Trophoblast cell (in vitro differentiated cells and primary cell): ENCODE measurements around the gene CCDC74B.
"Not testable (repeated sequence)": the region's sequence is repeated elsewhere in the genome, so short reads cannot be mapped to it uniquely, and the experiment has no call there.

Source experiments
- DNase-seq, 2 donors: peaks; one replicate each; pipeline ENCODE4 v3.0.0-alpha.2; 2016
- H2AFZ ChIP-seq: 2 replicates; pipeline ENCODE4 v1.6.1; 2013; ENCODE audit warnings: low read length, moderate library complexity, mild to moderate bottlenecking; ENCODE audit not compliant: insufficient read depth, poor library complexity
- H2AK5ac ChIP-seq: 2 replicates; pipeline ENCODE4 v1.6.1; 2013; ENCODE audit warnings: mild to moderate bottlenecking, low read length
- H2BK120ac ChIP-seq: 2 replicates; pipeline ENCODE4 v1.6.1; 2013; ENCODE audit warnings: low read length, mild to moderate bottlenecking, moderate library complexity; ENCODE audit not compliant: insufficient read depth, poor library complexity
- H2BK12ac ChIP-seq: 2 replicates; pipeline ENCODE4 v1.6.1; 2013; ENCODE audit warnings: mild to moderate bottlenecking, low read length, moderate library complexity
- H2BK5ac ChIP-seq: 2 replicates; pipeline ENCODE4 v1.6.1; 2013; ENCODE audit warnings: low read length, low read depth, moderate library complexity, mild to moderate bottlenecking; ENCODE audit not compliant: poor library complexity
- H3K14ac ChIP-seq: 2 replicates; pipeline ENCODE4 v1.6.1; 2013; ENCODE audit warnings: mild to moderate bottlenecking, low read length
- H3K18ac ChIP-seq: 2 replicates; pipeline ENCODE4 v1.6.1; 2013; ENCODE audit warnings: mild to moderate bottlenecking, low read length
- H3K23ac ChIP-seq: 2 replicates; pipeline ENCODE4 v1.6.1; 2013; ENCODE audit warnings: low read length
- H3K27ac ChIP-seq: 2 replicates; pipeline ENCODE4 v1.5.1; 2013; ENCODE audit warnings: low read depth, mild to moderate bottlenecking, inconsistent platforms, low read length, moderate library complexity
- H3K27me3 ChIP-seq: 2 replicates; pipeline ENCODE4 v1.6.1; 2013; ENCODE audit warnings: inconsistent platforms, mild to moderate bottlenecking, low read length, moderate library complexity; ENCODE audit not compliant: insufficient read depth
- H3K36me3 ChIP-seq, 2 experiments: 1 replicate in 1 of 2; 2 replicates in 1 of 2; pipeline ENCODE4 v1.6.1; 2013; ENCODE audit warnings: low read length in 2 of 2, mild to moderate bottlenecking in 2 of 2, moderate library complexity in 1 of 2; ENCODE audit not compliant: insufficient read depth in 2 of 2, control insufficient read depth in 1 of 2
- H3K4ac ChIP-seq: 2 replicates; pipeline ENCODE4 v1.6.1; 2013; ENCODE audit warnings: low read depth, mild to moderate bottlenecking, low read length, moderate library complexity
- H3K4me1 ChIP-seq, 2 experiments: 1 replicate in 1 of 2; 2 replicates in 1 of 2; pipeline ENCODE4 v1.6.1; 2013; ENCODE audit warnings: low read length in 2 of 2, mild to moderate bottlenecking in 2 of 2, moderate library complexity in 1 of 2; ENCODE audit not compliant: insufficient read depth in 2 of 2, control insufficient read depth in 1 of 2
- H3K4me2 ChIP-seq: 2 replicates; pipeline ENCODE4 v1.6.1; 2013; ENCODE audit warnings: inconsistent platforms, mild to moderate bottlenecking, low read length, moderate library complexity
- H3K4me3 ChIP-seq: 2 replicates; pipeline ENCODE4 v1.5.1; 2013; ENCODE audit warnings: mild to moderate bottlenecking, low read depth, low read length, inconsistent platforms
- H3K79me1 ChIP-seq: one replicate; pipeline ENCODE4 v1.6.1; 2013; ENCODE audit warnings: low read length
- H3K79me2 ChIP-seq: 2 replicates; pipeline ENCODE4 v1.6.1; 2013; ENCODE audit warnings: low read length, mild to moderate bottlenecking; ENCODE audit not compliant: control insufficient read depth, insufficient read depth, poor library complexity
- H3K9ac ChIP-seq: 2 replicates; pipeline ENCODE4 v1.6.1; 2013; ENCODE audit warnings: mild to moderate bottlenecking, low read length
- H3K9me3 ChIP-seq: 2 replicates; pipeline ENCODE4 v1.6.1; 2013; ENCODE audit warnings: low read depth, mild to moderate bottlenecking, control low read depth, inconsistent platforms, low read length; ENCODE audit not compliant: insufficient read depth
- H4K12ac ChIP-seq: 2 replicates; pipeline ENCODE4 v1.6.1; 2013; ENCODE audit warnings: low read depth, mild to moderate bottlenecking, low read length, moderate library complexity
- H4K8ac ChIP-seq: 2 replicates; pipeline ENCODE4 v1.6.1; 2013; ENCODE audit warnings: low read depth, mild to moderate bottlenecking, low read length, moderate library complexity
- H4K91ac ChIP-seq: one replicate; pipeline ENCODE4 v1.6.1; 2013; ENCODE audit warnings: low read depth, mild to moderate bottlenecking, low read length, moderate library complexity
- WGBS: extraction: QIAGEN DNeasy Blood & Tissue Kit; methylation state at CpG from one replicate; pipeline ENCODE4 v1.1.7; 2013; ENCODE audit warnings: missing lambda C conversion rate; ENCODE audit not compliant: insufficient read length, insufficient coverage; ENCODE audit errors: extremely low coverage; 5-methylcytosine and 5-hydroxymethylcytosine counted together

The CCDC74B gene

DNA sequence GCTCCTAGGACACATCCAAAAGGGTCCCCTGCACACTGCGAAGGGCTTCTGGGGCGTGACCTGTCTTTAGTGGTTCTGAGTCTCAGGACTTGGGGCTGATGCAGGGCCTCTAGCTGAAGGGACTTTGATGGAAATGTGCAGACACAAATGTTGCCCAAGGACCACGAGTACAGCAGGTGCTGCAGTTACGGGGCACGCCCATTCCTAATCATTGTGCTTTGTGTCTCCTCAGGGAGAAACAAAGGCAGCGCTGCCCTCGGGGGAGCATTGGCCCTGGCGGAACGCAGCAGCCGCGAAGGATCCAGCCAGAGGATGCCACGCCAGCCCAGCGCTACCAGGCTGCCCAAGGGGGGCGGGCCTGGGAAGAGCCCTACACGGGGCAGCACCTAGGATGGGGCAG lies 45.3 kb upstream of the CCDC74B start:
- Histone ChIP-seq H2AFZ (no peak overlapping the region), H3K4me1 (no peaks in the 10 kb centered on the region), H3K23ac (no peak overlapping the region), H2BK5ac (no peak overlapping the region), H4K12ac (no peak overlapping the region), H4K91ac (no peak overlapping the region), H3K4me3 (no peak overlapping the region), H3K18ac (no peak overlapping the region), H2AK5ac (no peak overlapping the region), H3K79me2 (no peaks in the 10 kb centered on the region), H3K9me3 (no peaks in the 10 kb centered on the region), H3K9ac (no peak overlapping the region), H3K4ac (no peak overlapping the region), H3K4me2 (no peak overlapping the region), H3K14ac (no peak overlapping the region), H3K36me3 (peaks cover 0 to 2% of the 10 kb centered on the region in 2 experiments), H3K27me3 (no peaks in the 10 kb centered on the region), H2BK12ac (no peak overlapping the region), H3K79me1 (no peaks in the 10 kb centered on the region), H3K27ac (no peak overlapping the region), H2BK120ac (no peak overlapping the region), H4K8ac (no peak overlapping the region)
- no CpG with 5 or more reads among the region's 15 CpGs for WGBS
- DNase-seq: no peak

DNA sequence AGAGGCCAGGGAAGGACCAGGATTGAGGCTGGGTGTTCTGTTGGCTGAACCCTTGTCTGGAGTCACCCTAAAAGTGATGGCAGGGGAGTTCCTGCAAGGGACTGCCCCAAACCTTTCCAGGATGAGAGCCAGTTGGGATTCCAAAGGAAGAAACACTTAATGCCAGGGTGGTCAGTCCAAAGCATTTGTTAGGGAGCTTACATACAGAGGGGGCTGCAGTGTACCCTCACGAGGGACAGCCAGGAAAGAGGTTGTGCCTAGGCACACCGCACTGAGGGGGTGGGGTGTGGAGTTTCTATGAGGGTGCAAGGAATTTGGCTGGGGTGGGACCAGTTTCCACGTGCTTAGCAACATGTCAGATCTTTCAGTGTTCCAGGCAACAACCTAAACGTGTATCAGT lies 44.0 kb upstream of the CCDC74B start:
- H4K91ac ChIP-seq, H4K8ac ChIP-seq, H3K14ac ChIP-seq, H2AK5ac ChIP-seq, H4K12ac ChIP-seq, H3K4ac ChIP-seq, H2BK5ac ChIP-seq, H3K36me3 ChIP-seq, H3K18ac ChIP-seq, H3K9me3 ChIP-seq, H2BK120ac ChIP-seq, DNase-seq, H3K23ac ChIP-seq, H3K4me3 ChIP-seq, H3K4me1 ChIP-seq, H3K27ac ChIP-seq, H3K79me1 ChIP-seq, H2AFZ ChIP-seq, H3K27me3 ChIP-seq, H3K79me2 ChIP-seq, H3K4me2 ChIP-seq, H3K9ac ChIP-seq, H2BK12ac ChIP-seq: not testable (repeated sequence)
- WGBS: no CpG with 5 or more reads among the region's 4 CpGs

DNA sequence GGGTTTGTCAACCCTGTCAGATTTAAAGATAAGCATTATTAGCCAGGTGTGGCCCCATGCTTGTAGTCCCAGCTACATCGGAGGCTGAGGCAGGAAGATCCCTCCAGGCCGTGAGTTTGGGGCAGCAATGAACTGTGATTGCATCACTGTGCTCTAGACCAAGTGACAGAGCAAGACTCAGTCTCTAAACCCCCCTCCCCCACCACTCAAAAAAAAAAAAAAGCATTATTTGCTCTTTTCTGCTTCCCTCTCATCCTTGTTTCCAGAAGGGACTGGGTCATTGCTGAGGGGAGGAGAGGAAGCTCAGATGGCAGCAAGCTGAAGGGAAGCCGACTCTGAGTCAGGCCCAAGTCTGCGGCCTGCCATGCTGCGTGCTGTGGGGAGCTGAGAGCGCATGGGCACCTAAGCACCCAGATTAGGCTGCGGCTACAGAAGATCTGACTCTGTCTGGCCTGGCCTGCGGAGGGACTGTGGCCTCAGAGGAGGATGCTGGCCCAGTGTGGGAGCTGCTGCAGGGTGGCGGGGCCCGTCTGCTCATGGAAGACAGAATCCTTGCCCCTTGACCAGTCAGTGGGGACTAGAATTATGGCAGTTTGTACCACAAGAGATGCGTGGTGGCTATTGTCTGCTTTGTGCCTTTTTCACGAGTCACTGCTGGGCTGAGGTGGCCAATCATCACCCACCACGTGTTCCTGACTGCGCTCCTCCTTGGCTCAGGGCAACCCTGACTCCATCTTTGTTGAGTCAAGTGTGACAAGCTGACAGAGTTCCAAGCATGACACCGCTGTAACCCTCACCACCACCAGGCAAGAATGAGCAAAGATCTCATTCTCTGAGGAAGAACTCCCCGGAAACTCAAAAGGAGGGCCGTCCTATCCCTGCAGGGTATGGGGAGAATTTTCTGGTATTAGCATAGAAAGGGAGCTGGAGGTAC lies 43.2 kb upstream of the CCDC74B start:
- not testable (repeated sequence) for H3K27me3 ChIP-seq, H4K12ac ChIP-seq, H3K4me1 ChIP-seq, H3K18ac ChIP-seq, H4K91ac ChIP-seq, H2AFZ ChIP-seq, H2AK5ac ChIP-seq, H3K9ac ChIP-seq, H2BK5ac ChIP-seq, H3K79me1 ChIP-seq, H3K79me2 ChIP-seq, H3K4me2 ChIP-seq, H3K9me3 ChIP-seq, DNase-seq, H2BK12ac ChIP-seq, H3K23ac ChIP-seq, H2BK120ac ChIP-seq, H4K8ac ChIP-seq, H3K27ac ChIP-seq, H3K14ac ChIP-seq, H3K4me3 ChIP-seq, H3K4ac ChIP-seq
- peaks cover 11% of the 10 kb centered on the region in 2 experiments for H3K36me3 ChIP-seq
- WGBS: no CpG with 5 or more reads among the region's 17 CpGs

DNA sequence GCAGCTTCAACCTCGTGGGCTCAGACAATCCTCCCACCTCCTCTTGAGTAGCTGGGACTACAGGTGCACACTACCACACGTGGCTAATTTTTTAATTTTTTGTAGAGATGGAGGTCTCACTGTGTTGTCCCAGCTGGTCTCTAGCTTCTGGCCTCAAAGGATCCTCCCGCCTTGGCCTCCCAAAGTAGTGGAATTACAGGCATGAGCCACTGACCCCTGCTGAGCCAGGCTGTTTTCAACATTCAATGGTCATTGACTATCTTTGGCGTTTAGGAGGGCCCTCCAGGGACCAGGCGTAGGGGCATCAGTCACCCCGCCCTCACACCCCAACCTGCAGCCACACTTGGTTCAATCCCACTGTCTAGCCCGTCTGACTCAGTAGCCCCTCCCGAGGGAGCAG lies 42.4 kb upstream of the CCDC74B start:
- Histone ChIP-seq H4K12ac (no peak overlapping the region), H4K8ac (no peak overlapping the region), H2BK120ac (no peak overlapping the region), H3K79me2 (peaks cover 1% of the 10 kb centered on the region), H2AK5ac (no peak overlapping the region), H3K9ac (no peak overlapping the region), H3K36me3 (peaks cover 11% of the 10 kb centered on the region in 2 experiments), H3K4me2 (no peak overlapping the region), H2BK5ac (no peak overlapping the region), H3K4me3 (no peak overlapping the region), H3K79me1 (peaks cover 4% of the 10 kb centered on the region), H3K23ac (no peak overlapping the region), H3K18ac (no peak overlapping the region), H2AFZ (no peak overlapping the region), H3K27ac (no peak overlapping the region), H3K9me3 (no peaks in the 10 kb centered on the region), H2BK12ac (no peak overlapping the region), H3K27me3 (no peaks in the 10 kb centered on the region), H3K4me1 (peaks cover 0 to 9% of the 10 kb centered on the region in 2 experiments), H3K4ac (no peak overlapping the region), H4K91ac (no peak overlapping the region), H3K14ac (no peak overlapping the region)
- WGBS: no CpG with 5 or more reads among the region's 8 CpGs
- DNase-seq: no peak
